Psoas muscle (tissue), 8 donors: Measurements from ENCODE around the gene FUNDC2. TPM values are rescaled to one million over a fixed set of nuclear protein-coding genes. Genes with fewer than 3 reads are reported as not detected.

Experiments used
- ATAC-seq, 4 donors: fragments of 200-7000 bp; cut with Tn5 transposase; one replicate each; pipeline ENCODE4 v1.9.1; 2020; ENCODE audit warnings: moderate library complexity in 3 of 4, mild to moderate bottlenecking in 2 of 4
- DNase-seq, 2 donors: peaks; one replicate each; pipeline ENCODE4 v3.0.0-alpha.2; 2020
- H3K27ac ChIP-seq: fragments of 200-600 bp; one replicate; pipeline ENCODE4 v1.8.0; 2022
- H3K27me3 ChIP-seq, 3 donors: fragments of 200-600 bp in 1 of 3; one replicate each; pipeline versions ENCODE4 v1.6.1 to v1.8.0; 2013 to 2022; ENCODE audit warnings: low read length in 2 of 3, mild to moderate bottlenecking in 2 of 3, moderate library complexity in 1 of 3; ENCODE audit not compliant: insufficient read depth in 3 of 3
- H3K36me3 ChIP-seq, 2 donors: fragments of 200-600 bp in 1 of 2; one replicate each; pipeline versions ENCODE4 v1.6.1 to v1.8.0; 2013 to 2022; ENCODE audit warnings: low read depth in 1 of 2, mild to moderate bottlenecking in 1 of 2, moderate library complexity in 1 of 2; ENCODE audit not compliant: insufficient read depth in 1 of 2
- H3K4me1 ChIP-seq: fragments of 200-600 bp; one replicate; pipeline ENCODE4 v1.8.0; 2022
- H3K4me3 ChIP-seq: fragments of 200-600 bp; one replicate; pipeline ENCODE4 v1.8.0; 2022; ENCODE audit warnings: mild to moderate bottlenecking
- H3K9me3 ChIP-seq: fragments of 200-600 bp; one replicate; pipeline ENCODE4 v1.8.0; 2022
- WGBS, 3 donors: extraction: QIAGEN DNeasy Blood & Tissue Kit; methylation state at CpG; one replicate each; pipeline versions ENCODE4 v1.1.6 to v1.1.7; 2013; 5-methylcytosine and 5-hydroxymethylcytosine counted together
- intact Hi-C, 2 donors: fragments of 100-400 bp; cut with DNase I; formaldehyde crosslinking; loops; one replicate each; pipeline versions ENCODE4 v1.11.0 to v1.14.2; 2022
- polyA plus RNA-seq, 3 donors: library from polyadenylated mRNA; stranded (reverse); fragments of 200-250 nt; gene quantifications; one replicate each; pipeline ENCODE4 v1.2.3, GENCODE V29; 2013
- total RNA-seq, 4 donors: library from RNA; stranded (reverse); fragmentation: NEBNext Ultra II Directional in 2 of 4; extraction: Animal tissue kit (Norgen Biotek cat#: 25700) in 2 of 4; gene quantifications; one replicate each; pipeline versions ENCODE4 v1.2.1 to v1.2.4, GENCODE V29; 2021 to 2023
- TF ChIP-seq, protein P1 (sequence below): fragments of 200-600 bp; IDR thresholded peaks from one replicate; pipeline ENCODE4 v1.8.0; 2022; ENCODE audit warnings: antibody characterized with exemption
- donor health status: healthy with polysubstance abuse.
- donor health status: DM: no; HTN: no; CAD: no; lungs with moderate emphysema.
- donor health status: Bipolar disorder and iron deficiency.
- donor health status: healthy.
- donor health status: DM: yes; HTN: yes; CAD: no.
- donor health status: DM: no; HTN: no; CAD: no.
- donor health status: DM: no; HTN: no; CAD: no.
- donor health status: DM: yes; HTN: yes; CAD: no.

Gene FUNDC2
- total and polyA plus RNA-seq, 7 donors = 258 to 441 (median 318) TPM

GRCh38 chrX:154986826-154987575, 39.6 kb upstream of the FUNDC2 start:
- H3K27me3 ChIP-seq = no peaks in the 10 kb centered on the region
- no peak overlapping the region for H3K27ac ChIP-seq
- 37 to 75% (median 70%) methylated on average over 3 of the region's 3 CpGs for WGBS, 3 donors
- no peak for ATAC-seq
- intact Hi-C loops = loop anchor here (10.0 kb wide), 2 partner anchors 68 to 98 kb away; no protein-coding TSS in a partner anchor
- H3K36me3 ChIP-seq = no peaks in the 10 kb centered on the region
- no peak for DNase-seq
- H3K4me1 ChIP-seq = no peaks in the 10 kb centered on the region
- H3K9me3 ChIP-seq = no peaks in the 10 kb centered on the region
- H3K4me3 ChIP-seq = no peak overlapping the region
- TF ChIP-seq, protein P1, sequence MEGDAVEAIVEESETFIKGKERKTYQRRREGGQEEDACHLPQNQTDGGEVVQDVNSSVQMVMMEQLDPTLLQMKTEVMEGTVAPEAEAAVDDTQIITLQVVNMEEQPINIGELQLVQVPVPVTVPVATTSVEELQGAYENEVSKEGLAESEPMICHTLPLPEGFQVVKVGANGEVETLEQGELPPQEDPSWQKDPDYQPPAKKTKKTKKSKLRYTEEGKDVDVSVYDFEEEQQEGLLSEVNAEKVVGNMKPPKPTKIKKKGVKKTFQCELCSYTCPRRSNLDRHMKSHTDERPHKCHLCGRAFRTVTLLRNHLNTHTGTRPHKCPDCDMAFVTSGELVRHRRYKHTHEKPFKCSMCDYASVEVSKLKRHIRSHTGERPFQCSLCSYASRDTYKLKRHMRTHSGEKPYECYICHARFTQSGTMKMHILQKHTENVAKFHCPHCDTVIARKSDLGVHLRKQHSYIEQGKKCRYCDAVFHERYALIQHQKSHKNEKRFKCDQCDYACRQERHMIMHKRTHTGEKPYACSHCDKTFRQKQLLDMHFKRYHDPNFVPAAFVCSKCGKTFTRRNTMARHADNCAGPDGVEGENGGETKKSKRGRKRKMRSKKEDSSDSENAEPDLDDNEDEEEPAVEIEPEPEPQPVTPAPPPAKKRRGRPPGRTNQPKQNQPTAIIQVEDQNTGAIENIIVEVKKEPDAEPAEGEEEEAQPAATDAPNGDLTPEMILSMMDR = no peak

GRCh38 chrX:154987940-154988339, 38.7 kb upstream of the FUNDC2 start:
- TF ChIP-seq, protein P1 = no peak
- WGBS, 3 donors = 77 to 93% (median 89%) methylated on average over 3 of the region's 3 CpGs
- Histone ChIP-seq H3K27me3 (no peaks in the 10 kb centered on the region), H3K4me3 (no peak overlapping the region), H3K36me3 (no peaks in the 10 kb centered on the region), H3K9me3 (no peaks in the 10 kb centered on the region), H3K27ac (no peak overlapping the region), H3K4me1 (no peaks in the 10 kb centered on the region)
- intact Hi-C loops = loop anchor here (10.0 kb wide), 2 partner anchors 67 to 97 kb away; no protein-coding TSS in a partner anchor
- ATAC-seq (no peak), DNase-seq (no peak)

- 64 to 79% (median 76%) methylated on average over 3 of the region's 3 CpGs for WGBS, 3 donors
- H3K27me3 ChIP-seq = no peaks in the 10 kb centered on the region
- no peaks in the 10 kb centered on the region for H3K4me1 ChIP-seq
- TF ChIP-seq, protein P1 = no peak
- intact Hi-C loops = loop anchor here (10.0 kb wide), 2 partner anchors 66 to 96 kb away; no protein-coding TSS in a partner anchor
- H3K4me3 ChIP-seq = no peak overlapping the region
- no peak overlapping the region for H3K27ac ChIP-seq
- no peaks in the 10 kb centered on the region for H3K9me3 ChIP-seq
- H3K36me3 ChIP-seq = no peaks in the 10 kb centered on the region
- no peak for ATAC-seq
- no peak for DNase-seq
Observed at GRCh38 chrX:154988719-154989118, 37.9 kb upstream of the FUNDC2 start.

- Histone ChIP-seq H3K4me3 (no peak overlapping the region), H3K27ac (no peak overlapping the region), H3K9me3 (no peaks in the 10 kb centered on the region), H3K4me1 (no peaks in the 10 kb centered on the region), H3K27me3 (no peaks in the 10 kb centered on the region), H3K36me3 (no peaks in the 10 kb centered on the region)
- DNase-seq (no peak), ATAC-seq (no peak)
- intact Hi-C loops = no loop called here
- TF ChIP-seq, protein P1 = no peak
- 64 to 95% (median 91%) methylated on average over 3 of the region's 3 CpGs for WGBS, 3 donors
Observed at GRCh38 chrX:154990496-154990895, 36.1 kb upstream of the FUNDC2 start.

DNA sequence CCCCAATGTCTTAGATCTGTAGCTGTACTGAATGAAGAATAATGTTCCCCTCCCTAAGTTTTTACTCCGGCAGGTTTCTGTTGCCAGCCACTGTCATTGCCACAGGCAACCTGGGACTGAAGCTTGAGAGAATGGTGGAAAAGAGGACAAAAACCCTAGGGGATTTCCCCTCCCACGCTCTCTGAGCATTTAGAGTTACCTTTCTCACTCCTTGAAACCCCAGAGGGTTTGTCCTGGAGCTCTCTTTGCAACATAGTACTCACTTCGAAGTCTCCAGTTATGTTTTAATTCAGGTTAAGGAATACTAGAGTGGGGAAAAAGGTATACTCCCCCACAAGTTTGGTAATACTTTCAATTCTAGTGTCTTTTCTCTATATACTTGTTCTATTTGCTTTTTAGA, 35.6 kb upstream of the FUNDC2 start:
- Histone ChIP-seq H3K9me3 (no peaks in the 10 kb centered on the region), H3K27me3 (no peaks in the 10 kb centered on the region), H3K27ac (no peak overlapping the region), H3K36me3 (no peaks in the 10 kb centered on the region), H3K4me1 (no peaks in the 10 kb centered on the region), H3K4me3 (no peak overlapping the region)
- TF ChIP-seq, protein P1 = no peak
- intact Hi-C loops = no loop called here
- 69 to 97% (median 90%) methylated on average over 3 of the region's 3 CpGs for WGBS, 3 donors
- ATAC-seq (no peak), DNase-seq (no peak)
